Measurements from ENCODE around the gene CAVIN4.

DNA sequence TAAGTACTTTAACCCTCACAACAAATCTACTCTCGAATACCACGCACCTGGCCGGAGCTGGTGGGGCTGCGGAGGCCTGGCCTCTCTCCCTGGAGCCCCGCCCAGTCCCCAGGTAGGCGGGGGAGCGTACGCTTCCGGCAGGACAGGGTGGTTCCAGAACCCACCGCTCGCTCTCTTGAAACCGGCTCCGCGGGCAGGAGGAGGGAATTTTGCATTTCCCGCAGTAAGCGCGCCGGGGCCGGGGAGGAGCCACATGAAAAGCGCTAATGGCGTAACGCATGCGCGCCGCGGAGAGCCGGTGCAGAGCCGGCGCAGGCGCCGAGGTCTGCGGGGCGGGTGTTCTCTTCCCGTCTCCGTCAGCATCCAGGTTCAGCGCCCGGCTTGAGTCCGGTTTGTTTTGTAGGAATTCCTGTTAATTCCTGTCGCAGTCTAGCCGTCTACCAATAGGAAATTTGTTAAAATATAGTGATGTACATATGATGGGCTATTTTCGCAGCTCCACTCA, 20.8 kb downstream of the CAVIN4 start:
- TF ChIP-seq, protein P1, sequence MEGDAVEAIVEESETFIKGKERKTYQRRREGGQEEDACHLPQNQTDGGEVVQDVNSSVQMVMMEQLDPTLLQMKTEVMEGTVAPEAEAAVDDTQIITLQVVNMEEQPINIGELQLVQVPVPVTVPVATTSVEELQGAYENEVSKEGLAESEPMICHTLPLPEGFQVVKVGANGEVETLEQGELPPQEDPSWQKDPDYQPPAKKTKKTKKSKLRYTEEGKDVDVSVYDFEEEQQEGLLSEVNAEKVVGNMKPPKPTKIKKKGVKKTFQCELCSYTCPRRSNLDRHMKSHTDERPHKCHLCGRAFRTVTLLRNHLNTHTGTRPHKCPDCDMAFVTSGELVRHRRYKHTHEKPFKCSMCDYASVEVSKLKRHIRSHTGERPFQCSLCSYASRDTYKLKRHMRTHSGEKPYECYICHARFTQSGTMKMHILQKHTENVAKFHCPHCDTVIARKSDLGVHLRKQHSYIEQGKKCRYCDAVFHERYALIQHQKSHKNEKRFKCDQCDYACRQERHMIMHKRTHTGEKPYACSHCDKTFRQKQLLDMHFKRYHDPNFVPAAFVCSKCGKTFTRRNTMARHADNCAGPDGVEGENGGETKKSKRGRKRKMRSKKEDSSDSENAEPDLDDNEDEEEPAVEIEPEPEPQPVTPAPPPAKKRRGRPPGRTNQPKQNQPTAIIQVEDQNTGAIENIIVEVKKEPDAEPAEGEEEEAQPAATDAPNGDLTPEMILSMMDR (IDR thresholded peaks at IDR 0.05), result no peak
- no peak for TF ChIP-seq POLR2A (IDR thresholded peaks at IDR 0.05)

All from ovary (tissue), 3 donors.